Peyer's patch (tissue), 4 donors: Measurements from ENCODE around the gene PAPOLG. TPM values are rescaled to one million over a fixed set of nuclear protein-coding genes. Genes with fewer than 3 reads are reported as not detected.
A peak's percentile ranks its signal among the peaks of the same experiment; 100 is the strongest.

ENCODE experiments used
- DNase-seq, 3 donors: peaks; one replicate each; pipeline ENCODE4 v3.0.0-alpha.2; 2017 to 2019
- H3K27ac ChIP-seq, 4 donors: fragments of 200-600 bp; sonication (generic); one replicate each; pipeline ENCODE4 v1.5.1; 2016 to 2019
- H3K27me3 ChIP-seq, 2 donors: fragments of 200-600 bp; sonication (generic); one replicate each; pipeline ENCODE4 v1.5.1; 2019
- H3K36me3 ChIP-seq, 3 donors: fragments of 200-600 bp; sonication (generic); one replicate each; pipeline ENCODE4 v1.5.1; 2016 to 2019
- H3K4me1 ChIP-seq, 4 donors: fragments of 200-600 bp; sonication (generic); one replicate each; pipeline ENCODE4 v1.5.1; 2016 to 2019
- H3K4me3 ChIP-seq, 4 donors: fragments of 200-600 bp; sonication (generic); 1 replicate in 3 of 4; 2 replicates in 1 of 4; pipeline ENCODE4 v1.5.1; 2016 to 2019; ENCODE audit warnings: mild to moderate bottlenecking in 1 of 4
- H3K9me3 ChIP-seq, 4 donors: fragments of 200-600 bp; sonication (generic); one replicate each; pipeline ENCODE4 v1.5.1; 2016 to 2019; ENCODE audit warnings: mild to moderate bottlenecking in 1 of 4
- CTCF ChIP-seq, 6 experiments: fragments of 450-650 bp in 4 of 6; fragments of 200-600 bp in 2 of 6; sonication (generic) in 1 of 6; IDR thresholded peaks; one replicate each; pipeline ENCODE4 v1.5.1; 2017 to 2019; ENCODE audit warnings: antibody characterized with exemption in 6 of 6, mild to moderate bottlenecking in 3 of 6, moderate library complexity in 1 of 6
- POLR2A ChIP-seq, 2 donors: fragments of 450-650 bp; IDR thresholded peaks; one replicate each; pipeline ENCODE4 v1.5.1; 2017; ENCODE audit warnings: antibody characterized with exemption in 2 of 2, mild to moderate bottlenecking in 2 of 2, moderate library complexity in 2 of 2
- small RNA-seq, 2 donors: library from RNA; depleted of rRNA; stranded (forward); fragments of <200 nt; gene quantifications; one replicate each; pipeline ENCODE3, GENCODE V24; 2016
- total RNA-seq, 4 donors: library from RNA; depleted of rRNA; stranded (reverse); fragments of >200 nt; gene quantifications; one replicate each; pipeline ENCODE4 v1.1.0, GENCODE V29; 2016

Gene PAPOLG
- total RNA-seq, 4 donors from 2014 or later = 10.1 to 23.8 (median 11.1) TPM

GRCh38 chr2:60839126-60839813, 83.2 kb downstream of the PAPOLG start:
- no peak for TF ChIP-seq POLR2A (IDR thresholded peaks at IDR 0.05)
- TF ChIP-seq CTCF (IDR thresholded peaks at IDR 0.05) = no peak
- Histone ChIP-seq H3K27ac (peak overlapping the region in 2 of 4 donors; percentile 38 to 76), H3K27me3 (no peaks in the 10 kb centered on the region), H3K36me3 (no peaks in the 10 kb centered on the region), H3K4me1 (peaks cover 0 to 6% (median 2%) of the 10 kb centered on the region in 4 donors), H3K9me3 (no peaks in the 10 kb centered on the region), H3K4me3 (no peak overlapping the region)
- DNase-seq = peak in 1 of 3 donors; percentile 42

GRCh38 chr2:60840880-60841279, 84.8 kb downstream of the PAPOLG start:
- Histone ChIP-seq H3K27me3 (no peaks in the 10 kb centered on the region), H3K4me1 (peaks cover 0 to 6% (median 2%) of the 10 kb centered on the region in 4 donors), H3K4me3 (no peak overlapping the region), H3K36me3 (no peaks in the 10 kb centered on the region), H3K9me3 (no peaks in the 10 kb centered on the region), H3K27ac (peak overlapping the region in 1 of 4 donors; percentile 76)
- no peak for TF ChIP-seq CTCF (IDR thresholded peaks at IDR 0.05)
- peak in 2 of 3 donors; percentile 83 to 85 for DNase-seq

GRCh38 chr2:60843006-60843405, 86.9 kb downstream of the PAPOLG start:
- peak in 1 of 3 donors; percentile 33 for DNase-seq
- no peaks in the 10 kb centered on the region for H3K27me3 ChIP-seq
- TF ChIP-seq CTCF (IDR thresholded peaks at IDR 0.05) (no peak), POLR2A (IDR thresholded peaks at IDR 0.05) (no peak)
- peaks cover 0 to 6% (median 2%) of the 10 kb centered on the region in 4 donors for H3K4me1 ChIP-seq
- H3K4me3 ChIP-seq = no peak overlapping the region
- no peaks in the 10 kb centered on the region for H3K9me3 ChIP-seq
- H3K36me3 ChIP-seq = no peaks in the 10 kb centered on the region
- peak overlapping the region in 1 of 4 donors; percentile 31 for H3K27ac ChIP-seq

- Histone ChIP-seq H3K27ac (no peak overlapping the region), H3K4me3 (no peak overlapping the region), H3K27me3 (no peaks in the 10 kb centered on the region), H3K9me3 (no peaks in the 10 kb centered on the region), H3K4me1 (peaks cover 0 to 6% (median 2%) of the 10 kb centered on the region in 4 donors), H3K36me3 (no peaks in the 10 kb centered on the region)
- TF ChIP-seq CTCF (IDR thresholded peaks at IDR 0.05) = no peak
- no peak for TF ChIP-seq POLR2A (IDR thresholded peaks at IDR 0.05)
- DNase-seq = no peak
Measured at GRCh38 chr2:60844105-60844504, 88.0 kb downstream of the PAPOLG start.

- Histone ChIP-seq H3K9me3 (no peaks in the 10 kb centered on the region), H3K27ac (no peak overlapping the region), H3K27me3 (no peaks in the 10 kb centered on the region), H3K4me3 (no peak overlapping the region), H3K4me1 (no peaks in the 10 kb centered on the region), H3K36me3 (no peaks in the 10 kb centered on the region)
- TF ChIP-seq POLR2A (IDR thresholded peaks at IDR 0.05) = no peak
- TF ChIP-seq CTCF (IDR thresholded peaks at IDR 0.05) = no peak
- DNase-seq = no peak
Measured at GRCh38 chr2:60847854-60848253, 91.8 kb downstream of the PAPOLG start.

Small RNA genes within 50 kb of the gene (small RNA-seq; reads per million reads assigned to genes)
- gene RN7SL632P (0 reads per million in 2 donors), gene RNU6-612P (0 reads per million in 2 donors)

Other genes with a start within 250 kb of the PAPOLG start
- gene BCL11A, start 202.6 kb upstream of the PAPOLG start, total RNA-seq = 10 to 100 TPM; 35.4 to 94.9 (median 68.8) TPM
- 10 to 100 TPM; 11.7 to 79.2 (median 16.7) TPM for gene REL, start 125.3 kb downstream of the PAPOLG start, total RNA-seq